ENCODE data around the gene MAK. TPM values are rescaled to one million over a fixed set of nuclear protein-coding genes. Genes with fewer than 3 reads are reported as not detected.
"Not testable (repeated sequence)": the region's sequence is repeated elsewhere in the genome, so short reads cannot be mapped to it uniquely, and the experiment has no call there.

The MAK gene
- total RNA-seq, 1 donor from 2014 or later: not detected

DNA sequence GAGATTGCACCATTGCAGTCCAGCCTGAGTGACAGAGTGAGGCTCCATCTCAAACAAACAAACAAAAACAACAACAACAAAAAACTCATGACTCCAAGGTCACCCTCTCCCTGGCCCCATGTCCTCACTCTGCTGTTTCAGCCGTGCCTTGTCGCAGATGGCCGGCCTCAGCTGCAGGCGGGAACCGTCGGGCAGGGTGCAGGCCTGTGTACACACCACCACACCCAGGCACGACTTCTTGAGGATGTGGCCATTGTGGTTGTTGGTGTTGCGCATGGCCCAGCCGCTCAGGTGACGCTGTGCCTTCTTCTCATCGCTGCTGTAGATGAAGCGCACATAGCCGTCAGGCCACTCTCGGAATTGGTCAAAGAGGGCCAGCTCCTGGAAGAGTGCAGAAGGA, 38.7 kb upstream of the MAK start:
- intact Hi-C loops (cut with micrococcal nuclease): no loop called here
- Mint-ChIP-seq H3K4me3 (no peak overlapping the region), H3K9me3 (no peaks in the 10 kb centered on the region), H3K27ac (no peak overlapping the region), H3K36me3 (ENCODE audit: low read depth) (no peaks in the 10 kb centered on the region), H3K4me1 (peaks cover 4% of the 10 kb centered on the region), H3K27me3 (peaks cover 40% of the 10 kb centered on the region)
- ATAC-seq (ENCODE audit: low read depth) (no peak), DNase-seq (no peak)
- ChIA-PET CTCF (no interaction called here), POLR2A (no interaction called here)
- no peak for TF ChIP-seq CTCF (IDR thresholded peaks at IDR 0.05)

DNA sequence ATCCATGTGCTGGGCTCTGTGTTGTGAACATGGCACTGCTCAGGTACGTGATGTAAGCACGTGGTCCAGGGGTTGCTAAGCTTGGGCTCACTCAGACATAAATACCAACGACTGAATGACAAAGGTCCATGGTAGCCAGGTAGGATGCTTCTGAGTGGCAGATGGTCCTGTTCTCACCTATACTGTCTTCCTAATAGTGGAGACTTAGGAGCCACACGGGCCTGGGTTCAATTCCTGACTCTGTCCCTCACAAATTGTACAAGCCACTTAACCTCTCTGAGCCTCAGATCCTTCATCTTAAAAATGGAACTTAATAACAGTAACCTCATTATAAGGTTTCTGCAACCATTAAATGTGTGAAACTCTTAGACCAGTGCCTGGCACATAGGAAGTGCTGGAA, 36.7 kb upstream of the MAK start:
- no peaks in the 10 kb centered on the region for H3K36me3 Mint-ChIP-seq (ENCODE audit: low read depth)
- POLR2A ChIA-PET: no interaction called here
- CTCF ChIA-PET: no interaction called here
- H3K4me3 Mint-ChIP-seq: no peak overlapping the region
- TF ChIP-seq CTCF (IDR thresholded peaks at IDR 0.05): no peak
- no peak for ATAC-seq (ENCODE audit: low read depth)
- H3K4me1 Mint-ChIP-seq: no peaks in the 10 kb centered on the region
- no peaks in the 10 kb centered on the region for H3K9me3 Mint-ChIP-seq
- intact Hi-C loops (cut with micrococcal nuclease): no loop called here
- peaks cover 23% of the 10 kb centered on the region for H3K27me3 Mint-ChIP-seq
- no peak for DNase-seq
- H3K27ac Mint-ChIP-seq: no peak overlapping the region

DNA sequence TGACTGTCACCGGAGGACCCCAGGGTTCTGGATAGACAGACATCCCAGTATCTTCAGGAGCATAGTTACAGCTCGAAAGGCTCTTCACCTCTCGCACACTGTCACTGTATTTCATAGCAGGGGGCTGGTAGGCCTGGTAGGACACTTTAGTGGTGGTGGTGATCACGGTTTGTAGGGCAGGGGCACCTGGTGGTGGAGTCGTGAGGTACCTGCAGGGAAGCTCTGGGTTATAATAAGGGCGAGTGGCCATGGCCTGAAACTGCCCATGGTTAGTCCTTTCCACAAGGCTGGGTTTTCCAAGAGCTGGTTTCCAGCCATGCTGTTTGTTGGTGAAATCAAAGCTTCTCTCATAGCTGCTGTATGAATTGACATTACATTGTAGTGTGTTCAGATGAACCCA, 35.9 kb upstream of the MAK start:
- Mint-ChIP-seq H3K4me1 (no peaks in the 10 kb centered on the region), H3K4me3 (no peak overlapping the region), H3K27ac (no peak overlapping the region), H3K27me3 (peaks cover 17% of the 10 kb centered on the region), H3K36me3 (ENCODE audit: low read depth) (no peaks in the 10 kb centered on the region), H3K9me3 (no peaks in the 10 kb centered on the region)
- ATAC-seq (ENCODE audit: low read depth) (no peak), DNase-seq (no peak)
- intact Hi-C loops (cut with micrococcal nuclease): no loop called here
- no peak for TF ChIP-seq CTCF (IDR thresholded peaks at IDR 0.05)
- CTCF ChIA-PET: no interaction called here
- POLR2A ChIA-PET: no interaction called here

DNA sequence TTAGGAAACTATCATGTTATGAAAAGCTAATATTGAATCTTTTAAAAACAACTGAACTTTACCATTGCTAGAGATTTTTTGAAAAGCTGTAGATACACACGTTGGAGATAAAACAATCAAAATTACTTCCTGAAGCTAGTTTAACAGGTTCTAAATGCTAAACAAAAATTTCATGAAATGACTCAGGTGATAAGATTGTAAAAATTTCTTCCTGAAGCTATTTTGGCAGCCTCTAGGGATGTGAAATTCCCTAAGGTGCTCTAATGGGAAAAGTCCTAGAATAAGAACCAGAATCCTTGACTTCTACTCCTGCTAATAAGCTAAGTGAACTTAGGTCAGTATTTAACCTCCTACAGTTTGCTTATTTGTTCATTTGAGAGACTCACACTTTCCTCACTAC, 35.0 kb upstream of the MAK start:
- POLR2A ChIA-PET: no interaction called here
- no peak overlapping the region for H3K4me3 Mint-ChIP-seq
- CTCF ChIA-PET: no interaction called here
- intact Hi-C loops (cut with micrococcal nuclease): no loop called here
- ATAC-seq (ENCODE audit: low read depth) (no peak), DNase-seq (no peak)
- TF ChIP-seq CTCF (IDR thresholded peaks at IDR 0.05): no peak
- peaks cover 16% of the 10 kb centered on the region for H3K27me3 Mint-ChIP-seq
- no peaks in the 10 kb centered on the region for H3K9me3 Mint-ChIP-seq
- H3K4me1 Mint-ChIP-seq: no peaks in the 10 kb centered on the region
- H3K27ac Mint-ChIP-seq: no peak overlapping the region
- H3K36me3 Mint-ChIP-seq (ENCODE audit: low read depth): no peaks in the 10 kb centered on the region

- Mint-ChIP-seq H3K36me3 (ENCODE audit: low read depth) (no peaks in the 10 kb centered on the region), H3K27ac (no peak overlapping the region), H3K4me1 (no peaks in the 10 kb centered on the region), H3K27me3 (no peaks in the 10 kb centered on the region), H3K4me3 (no peak overlapping the region), H3K9me3 (peaks cover 2% of the 10 kb centered on the region)
- ATAC-seq (ENCODE audit: low read depth): no peak
- TF ChIP-seq CTCF (IDR thresholded peaks at IDR 0.05): no peak
- ChIA-PET POLR2A (no interaction called here), CTCF (no interaction called here)
- intact Hi-C loops (cut with micrococcal nuclease): no loop called here
- DNase-seq: no peak
Measured at GRCh38 chr6:10867952-10868351, 29.6 kb upstream of the MAK start.

DNA sequence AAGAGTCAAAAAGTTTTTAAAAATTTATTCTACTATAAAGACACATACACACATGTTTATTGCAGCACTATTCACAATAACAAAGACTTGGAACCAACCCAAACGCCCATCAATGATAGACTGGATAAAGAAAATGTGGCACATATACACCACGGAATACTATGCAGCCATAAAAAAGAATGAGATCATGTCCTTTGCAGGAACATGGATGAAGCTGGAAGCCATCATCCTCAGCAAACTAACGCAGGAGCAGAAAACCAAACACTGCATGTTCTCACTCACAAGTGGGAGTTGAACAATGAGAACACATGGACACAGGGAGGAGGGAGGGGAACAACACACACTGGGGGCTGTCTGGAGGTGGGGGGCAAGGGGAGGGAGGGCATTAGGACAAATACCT, 28.4 kb upstream of the MAK start:
- intact Hi-C loops (cut with micrococcal nuclease); CTCF ChIA-PET: not testable (repeated sequence)

DNA sequence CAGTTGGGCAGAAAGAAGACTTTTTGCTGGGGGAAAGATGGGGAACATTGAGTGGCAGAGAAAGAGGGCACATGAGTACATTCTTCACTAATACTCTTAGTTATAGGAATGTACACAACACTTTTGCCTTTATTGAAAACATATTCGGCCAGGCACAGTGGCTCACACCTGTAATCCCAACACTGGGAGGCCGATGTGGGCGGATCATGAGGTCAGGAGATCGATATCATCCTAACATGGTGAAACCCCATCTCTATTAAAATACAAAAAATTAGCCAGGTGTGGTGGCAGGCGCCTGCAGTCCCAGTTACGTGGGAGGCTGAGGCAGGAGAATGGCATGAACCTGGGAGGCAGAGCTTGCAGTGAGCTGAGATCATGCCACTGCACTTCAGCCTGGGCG, 24.7 kb upstream of the MAK start:
- CTCF ChIA-PET: not testable (repeated sequence)

More for the DNA sequence above, 28.4 kb upstream of the MAK start:
- H3K4me3 Mint-ChIP-seq; H3K9me3 Mint-ChIP-seq; ATAC-seq (ENCODE audit: low read depth); POLR2A ChIA-PET; H3K36me3 Mint-ChIP-seq (ENCODE audit: low read depth); H3K27ac Mint-ChIP-seq; H3K27me3 Mint-ChIP-seq; DNase-seq; H3K4me1 Mint-ChIP-seq: not testable (repeated sequence)

More for the DNA sequence above, 24.7 kb upstream of the MAK start:
- H3K4me3 Mint-ChIP-seq; H3K27ac Mint-ChIP-seq; H3K9me3 Mint-ChIP-seq; POLR2A ChIA-PET; H3K4me1 Mint-ChIP-seq; intact Hi-C loops (cut with micrococcal nuclease); H3K36me3 Mint-ChIP-seq (ENCODE audit: low read depth); DNase-seq; ATAC-seq (ENCODE audit: low read depth); H3K27me3 Mint-ChIP-seq: not testable (repeated sequence)
